DLD1 (cell line): Measurements from ENCODE around the gene DCST2.

ENCODE experiments used
- in situ Hi-C: cut with HindIII; loops from 2 replicates; pipeline ENCODE4 v1.10.0; 2017; ENCODE audit warnings: low sequenced_read_pairs

The DCST2 gene

DNA sequence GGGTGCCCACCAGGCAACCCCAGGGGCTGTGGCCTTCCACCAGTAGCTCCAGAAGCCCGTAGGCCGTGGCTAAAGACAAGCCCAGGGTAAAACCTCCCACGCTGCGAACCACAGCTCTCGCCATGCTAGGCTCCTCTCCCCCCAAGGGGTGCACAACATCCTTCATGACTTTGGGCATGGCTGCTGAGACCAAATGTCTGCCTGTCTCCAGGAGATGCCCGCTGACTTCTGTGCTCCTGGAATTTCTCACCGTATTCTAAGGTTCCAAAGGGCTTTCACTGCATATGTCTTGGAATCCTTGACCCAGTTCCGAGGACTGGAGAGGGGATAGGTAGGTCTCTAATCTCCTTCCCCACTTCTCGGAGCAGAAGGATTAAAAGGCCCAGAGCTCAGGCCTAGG, at the start of gene DCST2, which contains the start of gene DCST1:
Gene DCST2 (minus strand): TSS at position 258 of the 400 bp plus-strand sequence. CDS start 80 bp downstream, at position 178.
Gene DCST1 (plus strand): TSS at position 301 of the 400 bp plus-strand sequence. CDS start 213 bp downstream, outside the sequence.
- in situ Hi-C loops: no loop called here

DNA sequence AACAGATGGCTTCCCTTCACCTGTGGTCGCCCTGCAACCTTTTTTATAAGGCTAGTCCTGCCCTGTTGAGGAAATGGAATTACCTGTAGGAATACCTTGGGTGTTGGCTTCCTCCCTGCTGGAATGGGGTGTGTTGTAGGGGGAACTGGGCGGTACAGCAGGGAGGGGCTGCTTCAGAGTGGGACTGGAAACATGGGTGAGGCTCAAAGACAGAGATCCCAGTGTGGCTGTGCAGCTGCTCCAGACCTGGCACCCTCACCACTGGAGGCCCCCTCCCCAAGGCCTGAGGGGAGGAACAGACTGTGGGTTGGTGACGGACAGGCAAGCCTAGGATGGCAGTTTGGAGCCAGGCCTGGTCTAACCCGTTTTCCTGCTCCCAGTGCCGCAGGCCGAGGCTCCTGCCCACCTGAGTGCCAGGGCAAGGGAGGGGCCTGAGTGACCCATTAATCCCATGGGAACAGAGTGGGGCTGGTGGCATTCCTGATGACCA, 49.5 kb upstream of the DCST2 start:
- in situ Hi-C loops: no loop called here

DNA sequence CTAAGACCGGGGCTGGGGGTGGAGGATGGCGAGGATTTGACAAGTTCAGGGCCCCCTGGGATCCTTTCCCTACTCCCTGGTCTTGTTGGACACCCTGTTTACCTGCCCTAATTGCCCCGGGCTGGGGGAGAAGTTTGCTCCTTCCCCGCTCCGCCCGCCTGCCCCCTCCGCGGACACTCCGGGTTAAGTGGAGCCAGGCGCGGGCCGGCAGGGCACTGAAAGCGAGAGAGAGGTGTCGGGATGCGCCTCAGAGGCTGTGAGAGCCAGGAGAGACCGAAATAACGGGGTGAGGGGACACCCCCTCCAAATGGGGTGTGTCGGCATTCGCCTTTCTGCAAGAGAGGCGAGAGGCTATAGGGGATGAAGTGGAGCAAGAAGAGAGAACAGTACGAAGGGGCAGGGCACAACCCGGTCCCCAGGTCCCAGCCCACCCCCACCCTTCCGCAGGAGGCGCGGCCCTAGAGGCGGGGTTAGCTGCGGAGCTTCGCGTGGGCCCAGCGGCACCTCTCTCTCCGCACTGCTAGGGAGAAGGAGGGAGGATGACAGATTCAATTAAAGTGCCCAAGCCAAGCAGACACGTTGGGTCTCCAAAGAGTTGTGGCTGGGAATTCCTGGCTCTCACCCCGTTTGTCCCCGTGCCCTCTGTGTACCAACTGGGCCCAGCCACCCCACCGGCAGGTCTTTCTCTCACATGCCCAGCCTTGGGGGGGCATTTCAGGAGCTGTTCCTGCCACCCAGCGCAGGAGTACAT, 48.9 kb upstream of the DCST2 start:
- in situ Hi-C loops: no loop called here

DNA sequence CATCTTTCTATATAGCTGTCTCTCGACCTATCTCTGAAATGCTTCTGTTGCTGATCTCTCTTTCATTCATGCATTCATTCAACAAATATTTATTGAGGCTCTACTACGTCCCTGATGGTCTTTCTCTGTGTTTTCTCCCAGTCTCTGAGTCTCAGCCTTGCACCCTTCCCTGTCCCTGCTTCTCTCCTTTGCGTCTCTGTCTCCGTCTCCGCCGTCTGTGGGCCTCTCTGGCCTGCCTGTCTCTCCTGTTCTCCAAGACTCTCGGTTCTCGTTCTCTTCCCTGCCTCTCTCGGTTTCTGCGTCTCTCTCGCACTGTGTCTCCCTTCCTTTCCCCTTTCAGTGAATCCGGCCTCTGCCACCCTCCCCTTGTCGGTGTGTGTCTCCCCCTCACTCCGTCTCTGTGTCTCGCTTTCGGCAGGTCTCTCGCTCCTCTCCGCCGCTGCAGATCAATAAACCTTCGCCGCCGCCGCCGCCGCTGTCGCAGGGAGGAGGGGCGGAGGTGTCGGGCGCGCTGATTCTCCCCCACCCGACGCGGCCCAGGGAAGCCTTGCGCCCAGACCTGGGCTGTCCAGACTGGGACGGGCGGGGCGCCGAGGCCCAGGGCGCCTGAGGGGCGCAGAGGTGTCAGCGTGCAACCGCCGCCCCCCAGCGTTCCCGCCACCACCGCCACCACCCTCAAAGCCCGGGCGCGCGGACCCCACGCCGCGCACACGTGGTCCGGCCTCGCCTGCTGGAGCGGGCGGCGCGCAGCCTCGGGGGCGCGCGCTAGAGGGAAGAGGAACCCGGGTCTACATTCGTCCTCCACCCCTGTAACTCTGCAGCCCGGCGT, 48.1 kb upstream of the DCST2 start:
- in situ Hi-C loops: no loop called here

DNA sequence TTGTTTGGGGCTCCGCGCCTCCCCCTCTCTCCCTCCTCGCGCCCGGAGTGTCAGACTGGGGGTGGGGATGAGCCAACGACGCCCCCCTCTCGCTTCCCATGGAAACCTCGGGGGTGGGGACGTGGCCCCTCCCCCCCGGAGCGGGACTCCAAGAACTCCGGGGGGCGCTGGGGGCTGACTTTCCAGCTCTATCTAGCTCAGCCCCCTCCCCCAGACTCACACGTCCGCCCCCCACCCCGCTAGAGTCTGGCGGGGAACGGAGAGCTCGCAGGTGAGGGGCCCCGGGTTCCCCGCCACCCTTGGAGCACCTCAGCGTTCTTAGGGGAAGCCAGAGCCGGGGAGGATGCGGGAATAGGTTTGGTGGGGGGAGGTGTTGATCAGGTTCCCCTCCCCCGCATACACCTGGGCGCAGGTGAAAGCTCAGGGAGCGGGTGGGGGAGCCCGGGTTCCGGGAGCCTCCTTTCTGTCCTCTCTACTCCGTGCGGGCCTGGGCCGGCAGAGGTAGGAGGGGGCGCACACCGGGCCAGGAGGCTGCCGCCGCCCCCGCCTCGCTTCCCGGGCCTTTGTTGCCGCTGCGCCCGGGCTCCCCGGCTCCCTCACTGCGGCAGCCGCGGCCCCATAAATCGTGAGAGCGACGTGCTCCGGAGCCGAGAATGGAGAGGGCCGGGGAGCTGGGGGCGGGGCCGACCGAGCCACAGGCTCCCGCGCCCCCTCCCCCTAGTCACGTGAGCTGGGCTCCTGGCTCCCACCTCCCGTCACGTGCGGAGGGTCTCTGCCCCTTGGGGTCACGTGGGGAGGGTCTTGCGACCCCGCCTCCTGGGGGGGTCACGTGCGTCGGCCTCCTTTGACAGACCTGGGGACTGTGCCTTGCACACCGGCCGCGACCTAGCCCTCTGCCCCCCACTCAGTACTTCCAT, 47.0 kb upstream of the DCST2 start:
- in situ Hi-C loops: no loop called here

DNA sequence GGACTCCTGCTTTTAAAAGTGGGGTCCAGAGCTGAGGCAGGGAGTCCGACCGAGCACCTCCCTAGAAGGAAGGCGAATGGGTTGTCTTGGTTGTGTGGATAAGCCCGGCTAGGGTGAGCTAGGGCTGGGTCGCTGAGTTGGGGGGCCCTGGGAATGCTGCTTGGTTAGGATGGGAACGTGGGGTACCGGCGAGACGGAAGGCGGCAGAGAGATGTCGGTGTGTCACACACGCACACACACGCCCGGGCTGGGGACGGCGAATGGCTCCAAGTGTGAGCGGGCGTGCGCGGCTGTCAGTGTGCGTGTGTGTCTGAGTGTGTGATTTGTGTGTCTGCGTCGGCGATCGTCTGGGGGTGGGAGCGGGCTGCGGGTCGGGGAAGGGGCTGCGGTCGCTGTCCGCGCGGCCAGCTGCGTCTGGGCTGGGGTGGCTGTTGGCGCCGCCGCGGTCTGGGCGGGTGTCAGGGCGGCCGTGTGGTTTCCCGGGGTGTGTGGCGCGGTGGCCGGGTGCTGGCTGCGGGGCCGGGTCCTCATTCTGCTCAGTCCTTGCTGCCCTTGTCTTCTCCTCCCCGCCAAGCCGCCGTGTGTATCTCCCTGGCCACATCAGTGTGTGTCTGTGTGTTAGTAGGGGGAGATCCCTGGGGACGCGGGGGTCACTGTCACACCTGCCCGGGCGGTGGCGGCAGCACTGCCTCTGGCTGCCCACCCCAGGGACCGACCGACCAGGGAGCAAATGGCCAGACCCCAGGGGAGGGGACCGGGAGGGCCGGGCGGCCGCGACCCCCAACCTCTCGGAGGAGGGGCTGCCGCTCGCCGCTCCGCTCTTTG, 46.1 kb upstream of the DCST2 start:
- in situ Hi-C loops: no loop called here

DNA sequence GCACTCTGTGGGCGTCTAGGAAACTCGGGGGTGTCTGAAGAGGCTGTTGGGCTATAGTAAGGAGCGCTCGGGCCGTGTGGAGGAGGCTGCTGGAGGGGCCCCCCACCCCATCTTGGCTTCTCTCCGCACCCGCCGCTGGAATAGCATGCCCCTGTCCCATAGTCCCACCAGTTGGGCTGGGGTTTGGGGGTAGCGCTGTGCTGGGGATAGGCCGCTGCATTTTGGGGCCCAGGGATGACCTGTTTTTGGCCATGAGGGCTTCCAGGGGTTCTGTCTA, 45.6 kb upstream of the DCST2 start:
- in situ Hi-C loops: no loop called here

DNA sequence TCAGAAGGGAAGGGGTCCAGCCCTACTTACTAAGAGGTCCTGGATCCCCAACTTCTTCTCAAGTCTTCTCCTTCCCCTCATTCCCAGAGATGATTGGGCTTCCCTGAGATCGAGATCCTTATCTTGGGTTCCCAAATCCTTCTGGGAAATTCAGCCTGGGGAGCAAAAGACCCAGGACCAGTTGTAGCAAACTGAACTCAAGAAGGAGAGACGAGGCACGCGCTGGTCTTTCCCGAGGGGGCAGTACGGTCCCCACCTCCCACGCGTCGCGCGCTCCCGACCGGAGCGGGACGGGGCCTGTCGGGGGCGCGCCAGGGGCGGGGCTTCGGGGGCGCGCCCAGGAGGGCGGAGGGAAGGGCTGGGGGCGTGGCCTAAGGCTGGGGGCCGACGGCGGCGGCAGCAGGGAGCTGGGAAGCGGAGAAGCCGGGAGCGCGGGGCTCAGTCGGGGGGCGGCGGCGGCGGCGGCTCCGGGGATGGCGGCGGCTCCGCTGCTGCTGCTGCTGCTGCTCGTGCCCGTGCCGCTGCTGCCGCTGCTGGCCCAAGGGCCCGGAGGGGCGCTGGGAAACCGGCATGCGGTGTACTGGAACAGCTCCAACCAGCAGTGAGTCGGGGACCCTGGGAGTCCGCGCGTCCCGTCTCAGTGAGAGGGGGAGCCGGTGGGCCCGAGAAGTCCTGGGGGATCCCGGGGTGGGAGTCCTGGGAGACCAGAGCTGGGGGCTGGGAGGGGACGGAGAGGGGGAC, 45.1 kb upstream of the DCST2 start, which contains the start of gene EFNA3:
Gene EFNA3 (plus strand): TSS at position 369 of the 741 bp plus-strand sequence. CDS start 105 bp downstream, at position 474.
- in situ Hi-C loops: no loop called here

DNA sequence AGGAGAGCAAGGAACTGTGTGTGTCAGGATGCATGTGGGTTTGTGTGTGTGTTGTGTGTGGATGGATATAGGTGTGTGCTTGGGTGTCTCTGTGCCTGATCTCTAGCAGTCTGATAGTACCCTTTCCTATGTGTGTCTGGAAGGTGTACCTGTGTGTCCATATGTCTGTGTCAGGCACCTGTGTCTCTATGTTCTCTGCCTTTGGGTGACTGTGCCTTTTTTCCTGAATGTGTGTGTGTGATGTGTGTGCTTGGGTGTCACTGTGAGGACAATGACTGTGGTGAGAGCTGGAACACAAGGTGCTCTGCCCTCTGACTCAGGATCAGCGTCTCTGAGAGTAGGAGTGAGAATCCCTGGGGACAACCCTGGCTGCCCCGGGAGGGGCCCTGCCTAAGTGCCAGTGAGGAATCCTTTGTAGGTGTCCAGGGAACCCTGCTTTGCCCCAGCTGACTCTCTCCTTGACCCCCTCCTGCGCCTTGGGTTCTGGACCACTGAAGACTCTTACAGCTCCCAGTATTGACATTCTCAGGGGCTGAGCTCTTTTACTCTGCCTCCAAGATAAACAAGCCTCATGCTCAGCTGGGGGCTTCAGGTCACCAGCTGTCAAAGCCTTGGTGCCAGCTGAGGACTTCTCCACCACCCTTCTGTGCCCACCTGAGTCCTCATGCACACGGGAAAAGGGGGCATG, 44.3 kb upstream of the DCST2 start:
- in situ Hi-C loops: no loop called here

DNA sequence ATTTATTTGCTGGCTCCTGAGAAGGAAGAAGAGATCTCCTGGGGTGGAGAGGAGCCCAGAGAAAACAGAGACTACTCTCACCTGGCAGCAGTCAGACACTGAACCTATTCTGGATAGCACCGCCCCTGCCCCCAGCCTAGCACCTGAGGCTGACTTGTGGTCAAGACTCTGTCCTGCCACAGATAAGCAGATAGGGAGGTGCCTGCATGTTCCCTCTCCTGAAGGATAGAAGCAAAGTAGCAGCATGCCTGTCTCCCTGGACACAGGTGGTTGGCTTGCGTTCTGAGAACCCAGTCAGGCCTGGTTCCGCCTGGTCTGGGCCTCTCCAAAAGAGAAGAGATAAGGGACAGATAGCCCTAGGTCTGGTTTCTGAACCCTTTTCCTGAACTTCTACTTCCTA, 43.8 kb upstream of the DCST2 start:
- in situ Hi-C loops: no loop called here

DNA sequence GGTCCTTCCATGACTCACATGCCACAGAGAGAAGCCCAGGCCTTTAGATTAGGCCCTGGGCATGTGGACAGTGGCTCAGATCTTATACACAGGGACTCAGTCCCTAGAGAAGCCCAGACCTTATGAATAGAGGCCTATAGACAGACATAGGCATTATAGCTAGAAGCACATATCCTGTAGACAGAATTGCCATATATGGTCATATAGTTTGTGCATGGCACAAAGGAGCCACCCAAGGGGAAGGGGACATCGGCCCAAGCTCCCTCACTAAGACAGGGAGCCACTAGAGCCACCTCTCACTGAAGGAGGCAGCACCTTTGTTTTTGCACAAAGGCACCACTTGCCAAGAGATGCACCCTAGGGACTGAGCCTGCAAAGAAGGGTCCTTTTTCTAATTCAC, 42.8 kb upstream of the DCST2 start:
- in situ Hi-C loops: no loop called here

DNA sequence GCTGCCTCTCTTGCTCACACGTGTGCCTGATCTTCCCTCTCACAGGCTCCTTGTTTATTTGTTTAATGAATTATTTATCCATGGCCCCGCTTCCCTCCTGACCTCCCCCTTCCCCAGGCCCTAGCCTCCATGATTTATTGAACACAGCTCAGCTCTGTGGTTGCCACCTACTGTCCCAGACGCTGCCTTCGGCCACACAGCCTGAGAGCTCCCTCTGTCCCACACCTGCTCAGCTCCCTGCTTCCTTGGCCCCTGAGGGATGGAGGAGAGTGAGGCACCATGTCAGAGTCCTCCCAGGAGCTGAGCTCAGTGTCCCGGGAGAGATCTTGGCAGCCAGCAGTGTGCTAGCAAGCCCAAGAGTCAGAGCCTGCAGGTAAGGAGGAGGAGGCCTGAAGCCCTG, 42.0 kb upstream of the DCST2 start:
- in situ Hi-C loops: no loop called here

DNA sequence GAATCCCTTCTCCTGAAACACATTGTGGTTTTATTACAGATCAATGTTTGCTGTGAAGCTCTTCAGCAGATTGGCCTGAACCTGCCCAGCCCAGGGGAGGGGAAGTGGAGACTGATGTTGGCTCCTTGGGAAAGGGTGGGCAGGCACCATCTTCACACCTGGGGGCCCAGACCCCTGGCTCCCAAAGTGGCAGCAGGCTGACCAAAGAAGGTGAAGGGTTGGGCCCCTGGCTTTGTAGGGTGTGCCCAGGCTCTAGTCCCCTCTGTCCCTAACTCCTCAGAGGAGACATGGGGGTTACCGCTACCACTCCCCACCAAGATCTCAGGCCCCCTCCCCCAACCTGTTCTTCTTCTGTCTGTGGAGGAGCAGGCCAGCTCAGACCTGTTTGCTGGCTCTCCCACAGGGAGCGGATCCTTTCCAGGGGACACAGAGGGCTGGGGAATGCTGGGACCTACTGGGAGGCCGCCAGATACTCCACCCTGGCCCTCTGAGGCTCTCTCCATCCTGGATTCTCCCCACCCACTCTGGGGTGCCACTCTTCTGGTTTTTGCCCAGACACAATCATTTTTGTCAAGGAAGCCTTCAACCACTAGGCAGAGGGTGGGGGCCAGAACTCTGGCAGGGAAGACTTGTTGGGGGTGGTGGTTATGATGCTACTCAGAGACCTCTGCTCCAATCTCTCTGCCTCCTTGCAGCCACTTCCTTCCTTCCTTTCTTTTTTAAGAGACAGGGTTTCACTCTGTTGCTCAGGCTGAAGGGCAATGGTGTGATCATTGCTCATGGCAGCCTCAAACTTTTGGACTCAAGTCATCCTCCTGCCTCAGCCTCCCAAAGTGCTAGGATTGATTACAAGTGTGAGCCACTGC, 40.0 kb upstream of the DCST2 start:
- in situ Hi-C loops: no loop called here

DNA sequence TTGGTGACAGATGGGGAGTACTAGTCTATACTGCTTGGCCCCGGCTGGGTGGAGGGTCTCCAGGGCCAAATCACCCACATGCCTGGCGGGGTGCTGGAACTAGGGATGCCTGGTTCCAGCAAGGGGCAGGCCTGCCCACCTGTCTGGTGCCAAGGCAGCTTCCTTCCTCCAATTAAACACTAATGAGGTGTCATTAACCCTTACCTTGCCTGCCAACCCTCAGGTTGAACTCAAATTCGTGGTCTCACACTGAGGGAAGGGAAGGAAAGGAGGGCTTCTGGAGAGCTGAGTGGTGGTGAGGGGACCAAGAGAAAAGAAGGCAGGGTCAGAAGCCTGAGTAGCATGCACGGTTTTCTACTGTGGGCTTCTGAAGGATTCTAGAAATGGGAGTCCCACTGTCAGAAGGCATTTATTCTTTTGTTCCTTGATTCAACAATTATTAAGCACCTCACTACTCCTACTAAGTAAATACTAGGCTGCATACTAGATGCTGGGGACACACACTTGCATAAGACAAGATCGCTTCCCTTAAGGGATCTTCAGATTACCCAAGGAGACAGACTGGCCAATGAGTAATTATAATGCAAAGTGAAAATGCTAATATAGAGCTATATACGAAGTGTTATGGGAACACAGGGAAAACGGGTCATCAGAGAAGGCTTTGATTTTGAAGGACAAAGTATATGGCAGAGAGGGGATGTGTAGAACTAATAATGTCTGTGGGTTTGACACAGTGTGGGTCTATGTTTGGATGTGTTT, 39.1 kb upstream of the DCST2 start:
- in situ Hi-C loops: no loop called here

DNA sequence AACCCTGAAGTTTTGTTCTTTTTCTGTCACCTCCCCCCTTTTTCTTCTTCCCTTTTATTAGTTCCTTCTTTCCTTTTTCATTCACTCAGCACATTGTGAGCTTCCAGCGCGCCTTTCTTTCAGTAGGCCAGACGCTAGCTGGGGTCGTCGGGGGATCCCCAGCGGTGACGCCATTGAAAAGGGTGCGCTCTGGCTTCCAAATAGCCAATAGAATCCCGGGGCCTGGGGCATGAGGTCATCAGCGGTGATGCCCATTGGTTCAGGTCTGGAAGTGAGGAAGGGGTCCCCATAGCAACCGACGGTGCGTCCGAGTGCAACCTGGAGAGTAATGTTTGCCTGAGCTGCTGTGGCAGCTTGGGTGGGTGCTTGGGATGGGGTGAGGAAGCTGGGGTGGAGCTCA, 38.1 kb upstream of the DCST2 start:
- in situ Hi-C loops: no loop called here

DNA sequence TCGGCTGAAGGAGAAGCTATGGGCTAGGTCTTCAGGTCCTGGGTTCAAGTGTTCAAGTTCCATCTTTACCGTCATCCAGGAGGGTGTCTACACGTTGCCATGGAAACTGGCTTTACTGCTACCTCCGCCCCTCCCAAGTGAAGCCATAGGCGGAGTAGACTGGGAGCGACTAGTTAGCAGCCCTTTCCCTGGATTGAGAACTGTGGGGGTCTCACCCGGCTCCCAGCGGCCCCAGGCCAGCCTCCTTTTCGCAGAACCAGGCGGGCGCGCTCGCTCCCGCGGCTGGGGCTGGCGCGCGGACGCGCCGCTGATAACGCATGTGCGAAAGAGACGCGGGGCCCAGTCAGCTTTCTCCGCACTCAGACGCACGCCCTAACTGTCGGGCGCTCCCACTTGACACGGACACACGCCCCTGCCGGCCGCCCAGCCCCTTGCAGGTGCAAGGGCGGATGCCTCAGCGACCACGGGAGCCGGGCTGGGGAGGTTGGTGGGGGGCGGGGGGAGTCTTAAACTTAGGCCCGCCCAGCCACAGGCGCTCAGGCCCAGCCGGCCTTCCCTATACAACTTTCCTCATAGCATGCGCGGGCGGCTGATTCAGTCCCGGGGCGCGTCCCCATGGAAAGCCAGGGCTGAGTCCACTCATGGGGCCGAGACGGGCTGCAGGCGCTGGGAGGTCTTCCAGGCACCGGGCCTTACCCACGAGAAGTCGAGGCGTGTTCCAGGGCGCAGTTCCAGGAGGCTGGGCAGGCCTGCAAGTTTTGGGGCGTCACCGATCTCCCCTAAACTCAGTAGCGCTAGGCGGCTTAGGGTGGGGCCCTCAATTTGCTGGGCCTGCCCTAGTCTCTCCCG, 37.4 kb upstream of the DCST2 start:
- in situ Hi-C loops: no loop called here
